Activated CD8-positive, alpha-beta memory T cell treated with anti-CD3 and anti-CD28 coated beads, Interleukin-2, amount 50 U/mL, for 1 hour (primary cell): ENCODE results near the gene KCNAB1.
"Not testable (repeated sequence)": the region's sequence is repeated elsewhere in the genome, so short reads cannot be mapped to it uniquely, and the experiment has no call there.

Experiments
- DNase-seq: peaks from one replicate; pipeline ENCODE4 v3.0.0-alpha.2; 2020; ENCODE audit errors: extremely low read depth

KCNAB1 gene

GRCh38 chr3:156120528-156121251 is at the start of gene KCNAB1:
Gene KCNAB1 (plus strand): TSS chr3:156120578.
- DNase-seq = no peak

- DNase-seq = no peak
Observed at GRCh38 chr3:156071031-156071430, 49.3 kb upstream of the KCNAB1 start.

- not testable (repeated sequence) for DNase-seq
Observed at GRCh38 chr3:156072950-156073657, 47.3 kb upstream of the KCNAB1 start.

- no peak for DNase-seq
Observed at GRCh38 chr3:156090126-156090525, 30.3 kb upstream of the KCNAB1 start.

- DNase-seq = no peak
Observed at GRCh38 chr3:156093964-156094363, 26.4 kb upstream of the KCNAB1 start.

GRCh38 chr3:156094391-156094790 is 26.0 kb upstream of the KCNAB1 start:
- DNase-seq = no peak

- DNase-seq = not testable (repeated sequence)
Observed at GRCh38 chr3:156095652-156096051, 24.7 kb upstream of the KCNAB1 start.

- no peak for DNase-seq
Observed at GRCh38 chr3:156098437-156099035, 21.8 kb upstream of the KCNAB1 start.

- not testable (repeated sequence) for DNase-seq
Observed at GRCh38 chr3:156099348-156099747, 21.0 kb upstream of the KCNAB1 start.

- not testable (repeated sequence) for DNase-seq
Observed at GRCh38 chr3:156099984-156100383, 20.4 kb upstream of the KCNAB1 start.

- no peak for DNase-seq
Observed at GRCh38 chr3:156102267-156102931, 18.0 kb upstream of the KCNAB1 start.

- DNase-seq = no peak
Observed at GRCh38 chr3:156106721-156107373, 13.5 kb upstream of the KCNAB1 start.

GRCh38 chr3:156107504-156107903 is 12.9 kb upstream of the KCNAB1 start:
- no peak for DNase-seq

- DNase-seq = no peak
Observed at GRCh38 chr3:156108616-156109015, 11.8 kb upstream of the KCNAB1 start.

GRCh38 chr3:156109989-156110388 is 10.4 kb upstream of the KCNAB1 start:
- DNase-seq = no peak

- no peak for DNase-seq
Observed at GRCh38 chr3:156126467-156126866, 6.1 kb downstream of the KCNAB1 start.

GRCh38 chr3:156131241-156131640 is 10.9 kb downstream of the KCNAB1 start:
- DNase-seq = no peak

- DNase-seq = no peak
Observed at GRCh38 chr3:156131799-156132198, 11.4 kb downstream of the KCNAB1 start.

- DNase-seq = no peak
Observed at GRCh38 chr3:156132313-156132712, 11.9 kb downstream of the KCNAB1 start.

- DNase-seq = no peak
Observed at GRCh38 chr3:156133076-156133475, 12.7 kb downstream of the KCNAB1 start.

- DNase-seq = no peak
Observed at GRCh38 chr3:156135921-156136638, 15.7 kb downstream of the KCNAB1 start.
